Ascending aorta (tissue), 2 donors: ENCODE measurements around the gene PHAF1. TPM values are rescaled to one million over a fixed set of nuclear protein-coding genes. Genes with fewer than 3 reads are reported as not detected.

Source experiments
- DNase-seq, 2 donors: peaks; one replicate each; pipeline ENCODE4 v3.0.0-alpha.2; 2019; ENCODE audit warnings: low spot score in 2 of 2
- H3K27ac ChIP-seq, 2 donors: fragments of 200-600 bp; sonication (generic); one replicate each; pipeline ENCODE4 v1.5.1; 2016 to 2017; ENCODE audit warnings: mild to moderate bottlenecking in 1 of 2
- H3K27me3 ChIP-seq: fragments of 200-600 bp; sonication (generic); one replicate; pipeline ENCODE4 v1.5.1; 2017
- H3K36me3 ChIP-seq, 2 donors: fragments of 200-600 bp; sonication (generic); one replicate each; pipeline ENCODE4 v1.5.1; 2016
- H3K4me1 ChIP-seq, 2 donors: fragments of 200-600 bp; sonication (generic); one replicate each; pipeline ENCODE4 v1.5.1; 2016 to 2017; ENCODE audit warnings: mild to moderate bottlenecking in 1 of 2
- H3K4me3 ChIP-seq, 2 donors: fragments of 200-600 bp; sonication (generic); one replicate each; pipeline ENCODE4 v1.5.1; 2016 to 2017; ENCODE audit warnings: mild to moderate bottlenecking in 1 of 2
- H3K9me3 ChIP-seq, 2 donors: fragments of 200-600 bp; sonication (generic); one replicate each; pipeline ENCODE4 v1.5.1; 2016
- CTCF ChIP-seq, 3 experiments: fragments of 200-600 bp in 2 of 3; fragments of 450-650 bp in 1 of 3; sonication (generic) in 2 of 3; IDR thresholded peaks; one replicate each; pipeline ENCODE4 v1.5.1; 2016 to 2019; ENCODE audit warnings: antibody characterized with exemption in 3 of 3, mild to moderate bottlenecking in 1 of 3, moderate library complexity in 1 of 3
- intact Hi-C: fragments of 100-400 bp; cut with DNase I; formaldehyde crosslinking; loops from one replicate; pipeline ENCODE4 v1.15.1; 2023
- total RNA-seq: library from RNA; depleted of rRNA; stranded (reverse); fragments of >200 nt; gene quantifications from one replicate; pipeline ENCODE4 v1.1.0, GENCODE V29; 2016

PHAF1 gene
- total RNA-seq, 1 donor from 2014 or later: 4.5 TPM

- intact Hi-C loops: no loop called here
- no peaks in the 10 kb centered on the region for H3K27me3 ChIP-seq
- no peaks in the 10 kb centered on the region for H3K36me3 ChIP-seq
- peak overlapping the region in 1 of 2 donors; percentile 41 for H3K27ac ChIP-seq
- TF ChIP-seq CTCF (IDR thresholded peaks at IDR 0.05): no peak
- H3K4me3 ChIP-seq: peak overlapping the region; percentile 45 to 60
- peaks cover 17 to 33% of the 10 kb centered on the region in 2 donors for H3K4me1 ChIP-seq
- no peak for DNase-seq
- H3K9me3 ChIP-seq: no peaks in the 10 kb centered on the region
These were observed 68.3 kb downstream of the PHAF1 start for GRCh38 chr16:67177743-67178699.

DNA sequence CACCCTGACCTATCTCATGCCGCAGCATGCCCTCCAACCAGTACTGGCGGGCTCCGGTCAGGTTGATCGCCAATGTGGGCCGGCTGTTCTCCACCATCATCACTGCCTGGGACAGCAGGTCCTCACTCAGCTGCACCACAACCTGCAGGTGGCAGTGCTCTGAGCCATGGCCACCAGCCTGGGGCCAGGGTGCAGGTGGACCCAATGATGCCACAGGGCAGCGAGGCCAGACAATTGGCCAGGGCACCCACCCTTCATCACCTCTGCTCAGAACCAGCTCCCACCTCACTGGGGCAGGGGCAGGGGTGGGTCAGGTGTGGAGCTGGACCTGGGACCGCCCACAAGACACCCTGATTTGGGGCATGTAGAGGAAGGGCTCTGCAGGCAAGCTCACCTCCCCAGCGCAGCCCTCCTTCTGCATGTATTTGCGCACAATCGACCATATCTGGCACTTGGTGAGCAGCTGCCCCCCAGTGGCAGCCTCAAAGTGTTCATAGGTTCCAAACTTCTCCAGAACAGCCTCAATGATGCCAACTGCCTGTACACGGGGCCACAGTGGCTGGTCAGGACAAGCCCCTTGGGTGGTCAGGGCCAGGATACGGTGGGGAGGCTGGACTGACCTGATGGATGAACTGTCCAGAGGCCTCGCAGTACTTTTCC lies 69.8 kb downstream of the PHAF1 start:
- DNase-seq: no peak
- intact Hi-C loops: no loop called here
- Histone ChIP-seq H3K36me3 (no peaks in the 10 kb centered on the region), H3K4me3 (no peak overlapping the region), H3K27ac (no peak overlapping the region), H3K27me3 (no peaks in the 10 kb centered on the region), H3K4me1 (peaks cover 14 to 29% of the 10 kb centered on the region in 2 donors), H3K9me3 (no peaks in the 10 kb centered on the region)
- TF ChIP-seq CTCF (IDR thresholded peaks at IDR 0.05): no peak

GRCh38 chr16:67180166-67180565 lies 70.4 kb downstream of the PHAF1 start:
- no peak for DNase-seq
- intact Hi-C loops: no loop called here
- H3K27ac ChIP-seq: no peak overlapping the region
- no peak overlapping the region for H3K4me3 ChIP-seq
- H3K27me3 ChIP-seq: no peaks in the 10 kb centered on the region
- H3K36me3 ChIP-seq: no peaks in the 10 kb centered on the region
- H3K9me3 ChIP-seq: no peaks in the 10 kb centered on the region
- peaks cover 16 to 29% of the 10 kb centered on the region in 2 donors for H3K4me1 ChIP-seq
- TF ChIP-seq CTCF (IDR thresholded peaks at IDR 0.05): no peak

DNA sequence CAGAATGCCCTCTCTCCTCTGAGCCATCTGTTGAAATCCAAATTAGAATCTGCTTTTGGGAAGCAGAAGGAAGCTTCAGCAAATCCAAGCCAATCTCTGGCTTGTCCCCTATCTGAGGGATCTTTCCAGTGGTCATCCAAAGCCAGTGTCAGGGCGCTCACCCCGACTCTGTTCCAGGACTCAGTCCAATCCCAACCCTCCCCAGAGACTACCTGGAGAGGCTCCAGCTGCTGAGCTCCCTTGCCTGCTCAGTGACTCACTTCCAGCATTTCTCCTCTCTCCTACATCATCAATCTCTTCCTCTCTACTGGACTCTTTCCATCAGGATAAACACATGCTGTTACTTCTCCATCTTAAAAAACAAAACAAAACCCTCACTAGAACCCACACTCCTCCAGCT lies 71.6 kb downstream of the PHAF1 start:
- no peak for DNase-seq
- H3K36me3 ChIP-seq: no peaks in the 10 kb centered on the region
- H3K4me3 ChIP-seq: no peak overlapping the region
- no peaks in the 10 kb centered on the region for H3K27me3 ChIP-seq
- intact Hi-C loops: no loop called here
- peak overlapping the region; percentile 22 to 27 for H3K27ac ChIP-seq
- no peak for TF ChIP-seq CTCF (IDR thresholded peaks at IDR 0.05)
- no peaks in the 10 kb centered on the region for H3K9me3 ChIP-seq
- peaks cover 21 to 33% of the 10 kb centered on the region in 2 donors for H3K4me1 ChIP-seq

- DNase-seq: no peak
- H3K27me3 ChIP-seq: no peaks in the 10 kb centered on the region
- H3K36me3 ChIP-seq: no peaks in the 10 kb centered on the region
- intact Hi-C loops: no loop called here
- H3K9me3 ChIP-seq: no peaks in the 10 kb centered on the region
- no peak overlapping the region for H3K27ac ChIP-seq
- peaks cover 21 to 33% of the 10 kb centered on the region in 2 donors for H3K4me1 ChIP-seq
- H3K4me3 ChIP-seq: no peak overlapping the region
- TF ChIP-seq CTCF (IDR thresholded peaks at IDR 0.05): no peak
These were observed 72.5 kb downstream of the PHAF1 start for GRCh38 chr16:67182288-67182687.
